Activated CD4-positive, alpha-beta T cell treated with anti-CD3 and anti-CD28 coated beads for 1 hour (primary cell): Measurements from ENCODE around the gene CFAP99.

Experiments
- DNase-seq: peaks from one replicate; pipeline ENCODE4 v3.0.0-alpha.2; 2020

Gene CFAP99

DNA sequence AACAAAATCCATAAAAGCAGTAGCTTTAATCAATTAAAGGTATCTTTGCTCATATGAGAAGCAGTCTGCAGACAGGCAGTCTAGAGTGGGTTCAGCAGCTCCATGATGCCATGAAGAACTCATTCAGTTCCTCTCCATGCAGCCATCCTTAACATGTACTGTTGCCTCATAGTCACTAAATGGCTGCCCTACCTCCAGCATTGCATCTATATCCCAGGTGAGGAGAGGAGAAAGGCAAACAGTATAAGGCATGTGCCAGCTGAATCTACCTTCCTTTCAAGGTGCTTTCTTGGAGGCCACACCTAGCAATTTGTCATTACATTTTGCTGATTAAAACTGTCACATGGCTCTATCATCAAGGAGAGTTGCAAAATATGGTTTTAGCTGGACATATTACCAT is 13.2 kb downstream of the CFAP99 start:
- DNase-seq = no peak

DNA sequence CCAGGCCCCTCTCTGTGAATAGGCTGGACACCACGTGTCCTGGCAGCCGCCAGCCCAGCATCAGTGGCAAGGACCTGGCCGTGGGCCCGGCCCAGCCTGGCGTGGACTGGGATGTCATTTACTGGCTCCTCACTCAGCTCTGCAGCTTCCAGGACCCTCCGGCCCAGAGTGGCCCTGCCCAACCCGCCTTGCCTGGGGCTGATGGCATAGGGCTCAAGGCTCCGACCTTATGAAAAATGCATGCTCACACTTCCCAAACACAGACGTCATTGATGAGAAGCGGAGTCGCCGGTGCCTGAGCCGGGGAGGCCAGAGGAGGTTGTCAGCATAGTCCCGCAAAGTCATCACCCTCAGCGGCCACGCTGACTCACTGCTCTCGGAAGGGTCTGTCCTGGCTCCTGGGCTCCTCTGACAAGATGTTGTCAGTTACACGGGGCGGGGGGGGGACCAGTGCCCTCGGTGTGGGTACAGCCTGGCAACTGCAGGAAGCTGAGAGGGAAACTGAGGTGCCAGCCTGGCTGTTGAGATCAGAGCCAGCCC is 14.3 kb downstream of the CFAP99 start:
- no peak for DNase-seq

DNA sequence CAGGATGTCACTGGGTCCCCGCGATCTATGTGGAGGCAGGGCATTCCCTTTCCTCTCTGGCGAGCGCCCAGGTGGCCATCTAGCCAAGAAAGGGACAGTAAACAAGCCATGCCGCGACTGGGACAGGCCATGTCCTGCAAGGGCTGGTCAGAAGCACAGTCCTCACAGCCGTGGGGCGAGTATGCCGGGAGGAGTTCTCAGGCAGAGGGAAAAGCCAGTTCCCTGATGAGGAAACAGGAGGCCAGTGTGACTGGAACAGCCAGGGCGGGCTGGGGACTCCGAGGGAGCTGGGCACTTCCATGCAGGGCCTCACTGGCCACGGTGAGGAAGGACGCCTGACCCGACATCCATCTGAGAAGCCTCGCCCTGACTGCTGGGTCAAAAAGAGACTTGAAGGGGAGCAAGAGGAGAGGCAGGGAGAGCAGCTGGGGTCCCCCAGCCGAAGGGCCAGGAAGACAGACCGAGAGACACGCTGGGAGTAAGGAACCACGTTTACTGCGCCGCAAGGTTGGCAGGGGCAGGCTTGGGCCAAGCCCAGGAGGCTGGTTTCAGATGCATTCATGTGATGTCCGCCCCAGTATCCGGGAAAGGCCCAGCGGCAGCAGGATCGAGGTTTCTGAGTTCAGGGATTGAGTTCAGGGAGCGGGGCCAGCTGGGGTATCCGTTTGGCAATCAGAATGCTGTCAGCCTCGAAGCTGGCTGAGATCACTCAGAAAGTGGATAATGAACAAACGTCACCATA is 15.0 kb downstream of the CFAP99 start:
- DNase-seq = no peak

DNA sequence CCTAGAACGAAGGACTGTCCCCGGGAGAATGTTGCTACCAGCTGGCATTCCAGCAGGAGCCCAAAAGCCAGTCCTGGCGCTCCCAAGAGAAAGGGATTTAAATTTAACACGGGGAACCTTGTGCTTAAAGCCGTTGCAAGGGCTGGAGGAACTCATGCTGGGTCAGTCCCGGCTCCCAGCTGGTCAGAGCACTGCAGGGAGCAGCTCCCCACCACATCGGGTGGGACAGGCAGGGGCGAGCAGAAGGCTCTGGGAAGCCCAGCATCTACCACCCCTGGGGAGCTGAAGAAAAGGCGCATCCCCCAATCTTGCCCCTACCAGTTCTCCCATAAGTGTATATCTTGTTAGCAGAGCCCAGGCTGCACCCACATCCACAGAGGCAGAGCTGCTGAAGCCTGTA is 15.7 kb downstream of the CFAP99 start:
- DNase-seq = no peak

DNA sequence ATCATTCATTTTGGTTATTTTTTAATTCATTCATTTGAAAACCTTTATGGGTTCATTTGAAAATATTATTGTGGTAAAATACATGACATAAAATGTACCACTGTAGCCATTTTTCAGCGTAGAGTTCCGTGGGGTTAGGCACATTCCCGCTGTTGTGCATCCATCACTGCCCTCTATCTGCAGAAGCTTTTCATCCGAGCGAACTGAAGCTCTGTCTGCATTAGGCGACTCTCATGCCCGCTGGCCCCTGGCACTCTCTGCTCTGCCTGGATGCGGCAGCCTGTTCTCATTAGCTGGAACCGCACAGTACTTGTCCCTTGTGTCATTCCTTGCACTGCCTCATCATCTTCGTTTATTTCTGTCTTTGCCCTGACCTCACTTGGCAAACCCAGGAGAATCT is 17.5 kb downstream of the CFAP99 start:
- no peak for DNase-seq

DNA sequence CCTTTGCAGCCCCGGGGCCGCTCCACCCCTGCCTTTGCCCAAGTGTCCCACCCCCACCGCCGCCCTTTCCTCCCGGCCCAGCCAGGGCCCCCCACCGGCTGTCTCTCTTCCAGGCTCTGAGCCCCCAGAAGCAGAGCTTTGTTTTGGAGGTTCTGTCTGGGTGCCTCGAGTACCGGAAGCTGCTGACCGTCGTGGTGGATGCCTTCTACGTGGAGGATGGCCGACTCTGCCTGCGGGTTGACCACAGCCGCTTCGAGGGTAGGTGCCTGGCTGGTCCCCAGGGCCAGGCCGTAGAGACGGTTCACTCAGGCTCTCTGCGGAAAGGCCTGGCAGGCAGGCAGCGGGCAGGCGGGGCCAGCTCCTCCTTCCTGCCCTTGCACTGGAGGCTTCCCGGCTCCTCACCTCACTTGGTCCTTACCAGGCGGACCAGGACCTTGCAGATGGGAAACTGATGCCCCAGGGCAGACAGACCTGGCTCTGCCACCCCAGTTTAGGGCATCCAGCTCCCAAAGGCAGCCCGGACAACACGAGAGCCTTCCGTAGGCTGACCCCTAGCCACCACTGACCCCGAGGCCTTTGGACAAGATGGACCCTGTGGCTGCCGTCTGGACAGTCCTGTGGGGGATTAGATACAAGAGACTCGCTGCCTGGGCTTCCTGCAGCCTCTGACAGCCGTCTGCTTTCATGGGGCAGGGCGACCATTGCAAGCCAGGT is 18.2 kb downstream of the CFAP99 start:
- DNase-seq = no peak

DNA sequence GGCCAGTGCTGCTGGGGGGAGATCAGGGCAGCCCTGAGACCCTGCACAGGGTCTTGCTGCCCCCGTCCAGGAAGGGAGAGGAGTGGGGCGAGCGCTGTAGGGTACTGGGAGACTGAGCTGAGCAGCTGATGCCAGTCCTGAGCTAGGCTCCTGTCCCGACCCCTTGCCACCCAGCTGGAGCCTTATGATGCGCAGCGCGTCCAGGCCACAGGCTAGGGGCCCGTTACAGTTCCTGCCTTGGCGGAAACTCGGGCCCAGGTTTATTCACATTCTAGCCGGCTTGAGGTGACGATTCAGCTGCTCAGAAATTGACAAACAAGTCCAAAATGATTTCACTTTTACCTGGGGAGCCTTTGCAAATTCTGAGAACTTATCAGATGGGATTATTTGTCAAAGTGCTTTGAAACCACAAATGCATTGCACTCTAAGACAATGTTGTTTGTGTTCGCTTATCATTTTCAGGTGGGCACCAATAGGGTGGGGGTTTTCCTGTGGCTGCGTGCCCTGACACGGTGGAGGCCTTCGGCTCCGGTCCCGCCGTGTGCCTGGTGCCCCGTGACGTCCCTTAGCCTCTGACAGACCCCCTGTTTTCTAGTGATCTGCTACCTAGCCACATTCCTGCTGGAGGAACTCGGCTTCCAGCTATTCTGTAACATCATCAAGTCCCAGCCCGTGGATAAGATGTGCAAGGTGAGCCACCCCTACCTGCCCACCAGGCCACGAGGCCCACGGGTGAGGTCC is 18.9 kb downstream of the CFAP99 start:
- no peak for DNase-seq

DNA sequence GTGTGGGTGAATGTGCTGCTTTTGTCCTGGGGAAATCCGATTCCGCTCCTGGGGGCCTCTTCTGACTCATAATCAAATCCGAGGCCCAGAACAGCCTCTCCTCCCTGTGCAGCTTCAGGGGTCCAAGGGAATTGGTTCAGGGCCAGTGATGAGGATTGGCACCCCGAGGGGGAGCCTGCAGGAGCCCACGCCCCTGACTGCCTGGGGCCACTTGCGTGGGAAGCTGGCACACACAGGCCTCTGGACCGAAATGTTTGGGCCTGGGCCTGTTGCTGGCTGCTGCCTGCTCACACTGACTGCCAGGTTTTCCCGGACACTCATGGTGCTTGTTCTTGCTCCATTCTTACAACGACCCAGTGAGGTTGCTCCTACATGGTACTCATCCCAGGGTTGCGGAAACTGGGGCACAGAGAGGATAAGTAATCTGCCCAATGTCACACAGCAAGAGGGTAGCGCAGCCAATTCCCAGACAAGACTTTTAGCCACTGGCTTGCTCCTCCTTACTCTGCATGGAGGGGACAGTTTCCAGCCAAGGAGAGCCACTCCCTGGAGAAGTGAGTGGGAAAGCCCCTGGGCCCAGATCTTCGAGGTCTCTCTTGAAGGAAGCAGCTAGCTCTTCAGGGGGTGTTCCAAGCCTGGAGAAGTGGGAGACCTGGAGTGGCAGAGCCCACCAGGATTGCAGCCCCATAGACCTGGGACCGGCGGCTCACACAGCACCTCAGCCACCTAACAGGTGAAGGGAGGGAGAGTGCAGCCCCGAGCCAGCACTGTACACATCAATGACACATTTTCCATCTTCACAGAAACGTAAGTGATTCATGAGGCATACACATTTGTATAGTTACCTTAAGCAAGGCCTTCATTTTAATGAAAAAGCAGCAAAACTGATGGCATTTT is 20.3 kb downstream of the CFAP99 start:
- DNase-seq = no peak

DNA sequence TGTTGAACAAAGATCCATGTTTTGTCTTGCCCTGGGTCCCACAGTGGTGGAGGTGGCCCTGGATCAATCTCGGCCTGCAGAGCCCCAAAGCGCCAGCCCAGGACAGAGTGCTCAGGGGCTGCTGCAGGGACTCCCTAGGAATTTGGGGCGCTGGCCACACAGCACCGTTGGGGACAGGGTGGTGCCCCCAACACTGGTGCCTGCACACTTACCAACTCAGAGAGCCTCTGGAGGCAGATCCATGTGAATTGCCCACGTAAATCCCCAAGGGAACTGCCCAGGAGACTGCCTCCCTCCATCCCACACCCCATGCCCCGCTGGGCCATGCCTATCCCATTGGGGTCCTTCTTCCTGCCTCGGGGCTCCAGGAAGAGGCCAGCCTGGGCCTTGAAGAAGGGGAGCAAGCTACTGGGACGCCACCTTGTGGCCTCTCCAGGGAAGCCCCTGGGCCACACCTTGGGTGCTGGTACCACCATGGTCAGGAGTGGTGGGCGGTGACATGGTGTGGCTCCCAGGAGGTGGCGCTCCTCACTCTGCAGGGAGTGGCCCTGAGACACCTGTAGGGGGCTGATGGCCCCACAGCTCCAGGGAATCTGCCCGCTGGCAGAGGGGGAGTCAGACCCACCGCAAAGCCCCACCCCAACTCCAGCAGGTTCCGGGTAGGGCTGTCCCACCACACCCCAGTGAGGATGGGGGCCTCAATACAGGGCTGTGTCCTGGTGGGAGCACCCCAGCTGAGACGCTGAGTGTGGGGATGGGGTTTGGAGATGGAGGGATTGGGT is 22.8 kb downstream of the CFAP99 start:
- peak; percentile 50 for DNase-seq

DNA sequence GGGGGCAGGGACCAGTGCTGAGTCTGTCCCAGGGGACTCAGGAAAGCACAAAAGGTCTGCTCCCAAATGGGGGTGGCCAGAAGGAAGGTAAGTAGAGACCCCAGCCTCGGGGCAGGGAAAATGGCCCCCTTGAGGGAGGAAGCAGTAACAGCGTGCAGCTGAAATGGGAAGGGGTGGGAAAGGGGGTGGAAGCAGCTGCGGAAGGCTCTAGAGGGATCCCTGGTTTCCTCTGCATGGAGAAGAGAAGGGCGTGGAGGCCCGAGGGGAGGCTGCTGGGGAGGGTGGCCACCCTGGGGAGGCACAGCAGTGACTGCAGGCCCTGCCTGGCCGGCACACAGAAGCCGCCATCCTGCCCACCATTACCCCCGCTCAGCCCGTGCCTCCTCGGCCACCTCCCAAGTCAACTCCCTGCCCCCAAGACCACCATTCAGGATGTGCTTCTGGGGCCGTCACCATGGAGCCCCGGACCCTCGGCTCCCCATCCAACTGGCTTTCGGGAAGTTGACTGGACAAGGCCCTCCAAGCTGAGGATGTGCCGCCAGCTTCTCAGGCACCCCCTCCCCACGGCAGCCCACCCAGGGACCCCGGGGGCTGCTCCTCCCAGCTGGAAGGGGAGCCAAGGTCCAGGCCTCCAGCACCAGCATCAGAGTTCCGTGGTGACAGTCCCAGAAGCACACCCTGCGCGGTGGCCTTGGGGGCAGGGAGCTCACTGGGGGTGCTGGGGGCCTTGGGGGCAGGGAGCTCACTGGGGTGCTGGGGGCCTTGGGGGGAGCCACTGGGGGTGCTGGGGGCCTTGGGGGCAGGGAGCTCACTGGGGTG is 23.6 kb downstream of the CFAP99 start:
- DNase-seq = no peak

DNA sequence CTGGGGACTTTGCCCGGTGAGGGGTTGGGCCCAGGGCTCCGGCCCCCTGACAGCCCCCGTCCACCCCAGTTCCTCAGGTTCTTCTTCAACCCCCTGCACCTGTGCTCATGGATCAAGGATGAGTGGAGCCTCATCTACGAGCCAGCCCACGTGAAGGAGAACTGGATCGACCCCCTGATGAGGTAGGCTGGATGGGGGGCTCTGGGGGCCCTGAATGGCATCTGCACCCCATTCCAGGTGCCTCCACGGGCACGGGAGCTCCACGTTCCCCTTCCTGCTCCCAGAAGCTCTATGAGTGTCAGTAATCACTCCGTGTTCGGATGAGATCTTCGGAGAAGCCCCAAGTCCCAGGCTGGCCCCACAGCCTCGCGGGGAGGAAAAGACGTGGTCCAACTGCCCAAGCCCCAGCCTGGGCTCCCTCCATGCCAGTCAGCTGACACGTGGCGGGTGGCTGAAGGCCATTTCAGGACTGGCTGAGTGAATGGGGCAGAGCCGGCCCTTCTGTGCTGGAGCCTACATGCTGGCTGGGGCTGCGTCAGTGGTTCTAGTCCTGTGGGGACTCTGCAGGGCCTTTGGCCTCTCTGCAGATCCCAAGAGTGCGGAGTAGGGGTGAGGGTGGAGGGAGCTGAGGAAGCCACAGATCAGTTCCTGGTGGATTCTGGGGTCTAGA is 24.4 kb downstream of the CFAP99 start:
- no peak for DNase-seq

DNA sequence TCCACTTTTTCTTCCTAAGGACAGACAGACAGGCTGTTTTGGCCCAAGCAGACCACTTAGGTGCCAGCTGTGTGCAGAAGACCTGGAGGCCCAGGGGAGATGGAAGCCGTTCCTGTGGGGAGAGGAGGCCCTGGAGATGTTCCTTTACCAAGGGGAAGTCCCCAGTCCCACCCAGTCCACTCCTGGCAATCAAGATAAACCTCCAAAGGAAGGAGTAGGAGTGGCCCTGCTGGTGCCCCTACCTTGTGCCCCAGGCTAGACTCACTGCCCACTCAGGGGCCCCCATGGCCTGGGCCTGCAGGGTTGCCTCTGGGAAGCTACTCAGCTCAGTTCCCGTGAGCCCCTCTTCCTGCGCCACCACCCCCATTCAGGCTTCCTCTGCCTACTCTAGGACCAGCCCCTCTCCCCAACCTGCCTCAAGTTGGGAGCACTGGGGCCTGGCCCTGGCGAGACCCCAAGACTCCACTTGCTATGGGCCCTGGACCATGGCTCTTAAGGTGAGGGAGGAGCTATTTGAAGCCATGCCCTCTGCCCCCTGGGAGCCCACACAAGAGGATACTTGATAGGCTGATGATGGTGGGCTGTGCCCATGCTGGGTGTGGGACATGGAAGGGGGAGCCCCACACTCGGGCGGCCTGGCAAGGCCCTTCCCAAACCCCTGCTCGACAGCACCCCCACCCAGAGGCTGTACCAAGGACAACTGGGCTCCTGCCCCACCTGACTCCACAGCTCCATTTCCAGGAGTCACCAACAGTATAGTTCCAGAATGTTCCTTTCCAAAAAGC is 25.4 kb downstream of the CFAP99 start:
- DNase-seq = no peak

DNA sequence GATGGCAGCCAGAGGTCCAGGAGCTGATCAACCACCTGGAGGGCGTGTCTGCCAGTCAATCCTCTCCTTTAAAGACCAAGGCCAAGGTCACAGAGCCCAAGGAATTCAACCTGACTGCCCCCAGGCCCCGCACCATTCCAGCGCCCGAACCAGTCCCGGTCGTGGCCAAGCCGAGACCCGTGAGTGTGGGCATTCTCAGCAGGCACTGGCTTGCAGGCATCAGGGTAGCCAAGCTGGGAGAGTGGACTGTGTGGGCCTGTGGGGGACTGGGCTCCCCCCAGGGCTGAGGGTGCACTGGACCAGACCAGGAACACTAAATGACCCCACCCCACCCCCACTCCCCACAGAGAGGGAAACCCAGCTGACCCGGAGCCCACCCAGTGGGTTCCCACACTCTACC is 26.4 kb downstream of the CFAP99 start:
- no peak for DNase-seq

DNA sequence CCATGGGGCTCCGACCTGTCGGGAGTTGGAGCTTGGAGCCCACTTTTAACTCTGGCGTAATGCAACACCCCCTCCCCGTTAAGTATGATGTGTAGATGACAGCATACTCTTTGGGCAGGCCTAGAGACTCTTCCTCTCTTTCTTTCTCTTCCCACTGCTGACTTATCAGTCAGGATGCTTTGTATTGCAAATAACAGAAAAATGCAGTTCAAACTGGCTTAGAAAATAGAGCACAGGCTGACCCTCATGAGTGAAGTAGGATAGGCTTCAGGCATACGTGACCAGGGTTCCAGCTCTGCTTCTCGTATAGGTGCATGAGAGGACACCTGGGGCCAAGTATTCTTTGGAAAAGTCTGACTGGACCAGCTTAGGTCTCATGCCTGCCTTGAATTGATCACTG is 26.8 kb downstream of the CFAP99 start:
- no peak for DNase-seq

DNA sequence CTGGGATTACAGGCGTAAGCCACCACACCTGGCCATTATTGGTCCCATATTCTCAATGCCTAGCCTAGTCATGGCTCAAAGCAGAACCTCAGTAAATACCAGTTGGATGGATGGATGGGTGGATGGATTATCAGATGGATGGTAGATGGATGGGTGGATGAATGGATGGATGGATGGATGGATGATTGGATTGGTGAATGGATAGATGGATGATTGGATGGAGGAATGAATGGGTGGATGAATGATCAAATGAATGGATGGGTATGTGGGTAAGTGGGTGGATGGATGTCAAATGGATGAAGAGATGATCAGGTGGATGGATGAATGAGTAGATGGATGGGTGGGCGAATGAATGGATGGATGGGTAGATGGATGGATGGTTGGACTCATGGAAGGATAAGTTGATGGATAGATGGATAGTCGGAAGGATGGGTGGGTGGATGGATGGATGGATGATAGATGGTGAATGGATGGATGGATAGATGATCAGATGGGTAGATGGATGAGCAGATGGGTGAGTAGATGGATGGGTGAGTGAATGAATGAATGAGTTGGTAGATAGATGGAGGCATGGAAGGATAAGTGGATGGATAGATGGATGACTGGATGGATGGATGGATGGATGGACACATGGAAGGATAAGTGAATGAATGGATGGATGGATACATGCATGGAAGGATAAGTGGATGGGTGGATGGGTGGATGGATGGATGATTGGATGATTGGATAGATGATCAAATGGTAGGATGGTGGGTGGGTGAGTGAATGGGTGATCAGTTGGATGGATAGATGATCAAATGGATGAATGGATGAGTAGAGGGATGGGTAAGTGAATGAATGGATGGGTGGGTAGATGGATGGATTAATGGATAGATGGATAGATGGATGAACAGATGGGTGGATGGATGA is 28.2 kb downstream of the CFAP99 start:
- no peak for DNase-seq

DNA sequence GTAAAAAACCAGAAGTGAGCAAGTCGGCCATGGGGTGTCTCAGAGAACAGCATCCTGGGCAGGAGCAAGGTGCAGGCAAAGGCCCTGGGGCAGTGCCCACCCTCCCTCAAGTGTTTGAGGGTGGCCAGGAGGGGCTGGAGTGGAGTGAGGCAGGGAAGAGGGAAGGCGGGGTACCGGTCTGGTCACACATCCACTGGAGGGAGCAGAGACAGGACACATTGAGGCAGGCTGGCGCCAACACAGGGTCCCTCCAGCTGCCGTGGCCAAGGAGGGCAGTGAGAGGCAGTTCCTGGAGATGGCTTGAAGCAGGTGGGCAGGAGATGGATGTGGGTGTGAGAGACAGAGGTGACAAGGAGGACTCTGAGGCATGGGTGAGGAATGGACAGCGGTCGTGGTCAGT is 29.8 kb downstream of the CFAP99 start:
- no peak for DNase-seq

DNA sequence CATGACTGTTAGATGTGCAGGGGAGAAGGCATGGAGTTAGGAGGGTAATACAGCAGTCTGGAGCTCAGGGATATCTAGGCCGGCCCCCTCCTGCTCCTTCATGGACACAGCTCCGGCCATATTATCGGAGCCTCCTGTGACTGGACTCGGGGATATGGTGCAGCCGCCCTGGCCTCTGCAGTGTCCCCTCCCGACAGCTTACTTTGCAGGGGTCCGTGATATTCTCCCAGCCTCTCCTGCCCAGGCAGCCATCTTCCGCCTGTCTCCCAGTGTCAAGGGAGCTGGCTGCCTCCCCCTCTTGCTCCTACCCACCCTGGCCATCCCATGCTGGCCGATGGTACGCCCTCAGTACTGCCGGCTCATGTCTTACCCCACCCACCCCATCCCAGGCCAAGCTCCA is 30.3 kb downstream of the CFAP99 start:
- DNase-seq = no peak
